ENCODE data around the gene CXCL14. TPM values are rescaled to one million over a fixed set of nuclear protein-coding genes. Genes with fewer than 3 reads are reported as not detected.

Gene CXCL14
- total RNA-seq, 2 donors from 2014 or later: 2.2 to 2.4 TPM

DNA sequence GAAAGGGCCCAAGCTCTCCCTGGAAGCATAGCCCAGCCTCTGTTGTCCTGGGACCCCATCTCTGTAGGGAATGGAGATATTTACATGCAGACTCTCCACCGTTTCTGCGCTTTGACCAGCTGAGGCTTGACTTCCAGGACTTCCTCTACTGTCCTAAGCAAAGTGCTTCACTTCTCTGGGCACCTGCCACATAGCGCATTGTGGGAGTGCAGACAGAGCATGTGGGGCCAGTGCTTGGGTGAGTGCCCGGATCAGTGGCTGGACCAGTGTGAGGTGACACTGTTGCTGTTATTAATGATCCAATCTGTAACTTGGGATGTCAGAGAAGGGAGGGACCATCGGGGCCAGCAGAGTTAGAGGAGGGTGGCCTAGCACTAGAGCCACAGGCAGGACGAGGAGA, 10.5 kb downstream of the CXCL14 start:
- H3K36me3 ChIP-seq: no peaks in the 10 kb centered on the region
- intact Hi-C loops (cut with DNase I): loop anchor here (10.0 kb wide), 1 partner anchor 647 kb away; no protein-coding TSS in a partner anchor
- H3K4me1 ChIP-seq (replicated peaks): no peaks in the 10 kb centered on the region
- 84% methylated on average over 6 of the region's 6 CpGs for WGBS
- no peaks in the 10 kb centered on the region for H3K27me3 ChIP-seq (replicated peaks; ENCODE audit: insufficient read depth)
- TF ChIP-seq POLR2AphosphoS5 (IDR thresholded peaks at IDR 0.05): no peak
- TF ChIP-seq, protein P1, sequence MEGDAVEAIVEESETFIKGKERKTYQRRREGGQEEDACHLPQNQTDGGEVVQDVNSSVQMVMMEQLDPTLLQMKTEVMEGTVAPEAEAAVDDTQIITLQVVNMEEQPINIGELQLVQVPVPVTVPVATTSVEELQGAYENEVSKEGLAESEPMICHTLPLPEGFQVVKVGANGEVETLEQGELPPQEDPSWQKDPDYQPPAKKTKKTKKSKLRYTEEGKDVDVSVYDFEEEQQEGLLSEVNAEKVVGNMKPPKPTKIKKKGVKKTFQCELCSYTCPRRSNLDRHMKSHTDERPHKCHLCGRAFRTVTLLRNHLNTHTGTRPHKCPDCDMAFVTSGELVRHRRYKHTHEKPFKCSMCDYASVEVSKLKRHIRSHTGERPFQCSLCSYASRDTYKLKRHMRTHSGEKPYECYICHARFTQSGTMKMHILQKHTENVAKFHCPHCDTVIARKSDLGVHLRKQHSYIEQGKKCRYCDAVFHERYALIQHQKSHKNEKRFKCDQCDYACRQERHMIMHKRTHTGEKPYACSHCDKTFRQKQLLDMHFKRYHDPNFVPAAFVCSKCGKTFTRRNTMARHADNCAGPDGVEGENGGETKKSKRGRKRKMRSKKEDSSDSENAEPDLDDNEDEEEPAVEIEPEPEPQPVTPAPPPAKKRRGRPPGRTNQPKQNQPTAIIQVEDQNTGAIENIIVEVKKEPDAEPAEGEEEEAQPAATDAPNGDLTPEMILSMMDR (IDR thresholded peaks at IDR 0.05): no peak
- TF ChIP-seq POLR2A (IDR thresholded peaks at IDR 0.05): no peak
- H3K4me3 ChIP-seq: no peak overlapping the region
- DNase-seq (ENCODE audit: low spot score): no peak
- no peak overlapping the region for H3K27ac ChIP-seq
- no peaks in the 10 kb centered on the region for H3K9me3 ChIP-seq

DNA sequence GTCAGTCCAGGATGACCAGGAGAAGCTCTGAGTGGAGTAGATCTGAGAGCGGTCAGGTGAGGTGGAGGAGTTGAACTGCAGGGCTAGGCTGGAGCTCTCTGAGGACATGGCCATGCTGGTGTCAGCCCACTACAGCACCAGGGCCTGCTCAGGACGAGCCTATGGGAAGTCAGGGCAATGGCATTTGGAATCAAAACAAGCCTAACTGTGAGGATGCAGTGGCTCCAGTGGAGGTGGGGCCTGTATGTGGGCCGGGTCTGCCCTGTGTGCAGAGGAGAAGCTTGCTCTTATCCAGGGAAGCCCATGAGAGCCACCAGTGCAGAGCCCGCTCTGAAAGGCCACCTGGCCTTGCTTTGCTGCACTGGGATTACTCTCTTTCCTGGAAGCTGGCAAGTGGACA, 11.1 kb downstream of the CXCL14 start:
- H3K9me3 ChIP-seq: no peaks in the 10 kb centered on the region
- H3K36me3 ChIP-seq: no peaks in the 10 kb centered on the region
- no peak for DNase-seq (ENCODE audit: low spot score)
- TF ChIP-seq POLR2A (IDR thresholded peaks at IDR 0.05) (no peak), POLR2AphosphoS5 (IDR thresholded peaks at IDR 0.05) (no peak)
- TF ChIP-seq, protein P1 (IDR thresholded peaks at IDR 0.05): no peak
- H3K4me1 ChIP-seq (replicated peaks): no peaks in the 10 kb centered on the region
- 79% methylated on average over 4 of the region's 4 CpGs for WGBS
- no peaks in the 10 kb centered on the region for H3K27me3 ChIP-seq (replicated peaks; ENCODE audit: insufficient read depth)
- no peak overlapping the region for H3K27ac ChIP-seq
- H3K4me3 ChIP-seq: no peak overlapping the region
- intact Hi-C loops (cut with DNase I): loop anchor here (10.0 kb wide), 1 partner anchor 647 kb away; no protein-coding TSS in a partner anchor

DNA sequence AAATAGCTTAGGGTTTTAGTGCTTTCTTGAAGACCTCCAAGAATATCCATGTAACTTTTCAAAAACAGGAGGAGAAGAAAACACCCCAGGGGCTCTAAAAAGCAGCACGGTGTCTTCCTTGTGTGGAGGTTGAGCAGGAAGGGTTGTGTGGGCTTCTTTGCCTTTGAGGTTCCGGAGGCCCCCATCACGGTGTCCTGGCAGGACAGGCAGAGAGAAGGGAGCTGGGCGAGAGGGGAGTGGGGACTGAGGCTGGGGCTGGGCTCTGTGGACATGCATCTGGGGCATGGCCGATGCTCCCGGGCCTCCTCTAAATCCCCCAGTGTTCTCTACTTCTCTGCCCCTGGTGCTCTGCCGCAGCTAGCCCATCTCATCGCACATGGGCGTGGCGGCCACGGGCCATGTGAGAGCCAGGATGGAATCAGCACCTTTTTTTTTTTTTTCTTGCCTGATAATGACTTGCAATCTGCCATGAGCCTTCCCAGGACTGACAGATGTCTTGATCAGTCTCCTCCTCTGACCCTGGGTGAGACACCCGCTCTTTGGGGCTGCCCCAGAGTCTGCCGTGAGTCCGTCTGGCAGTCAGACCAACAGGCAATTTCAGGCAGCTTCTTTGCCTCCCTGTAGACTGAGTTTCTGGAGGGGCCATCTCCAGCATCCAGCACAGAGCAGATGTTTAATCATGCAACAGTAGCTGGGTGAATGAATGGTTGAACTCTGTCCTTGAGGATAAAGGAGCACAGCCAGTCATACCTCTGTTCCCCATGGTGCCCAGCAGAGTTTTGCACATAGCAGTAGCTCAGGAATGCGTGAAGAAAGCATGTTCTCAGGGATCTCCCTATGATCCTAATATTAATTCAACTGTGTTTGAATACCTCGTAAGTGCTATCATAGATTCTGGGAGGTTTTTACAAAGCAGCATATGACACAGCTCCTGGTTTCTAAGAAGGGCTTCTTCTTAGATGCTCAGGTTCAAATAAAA, 12.1 kb downstream of the CXCL14 start:
- Histone ChIP-seq H3K4me1 (replicated peaks) (no peaks in the 10 kb centered on the region), H3K36me3 (no peaks in the 10 kb centered on the region), H3K9me3 (no peaks in the 10 kb centered on the region), H3K27me3 (replicated peaks; ENCODE audit: insufficient read depth) (no peaks in the 10 kb centered on the region), H3K4me3 (no peak overlapping the region), H3K27ac (no peak overlapping the region)
- TF ChIP-seq POLR2A (IDR thresholded peaks at IDR 0.05) (no peak), POLR2AphosphoS5 (IDR thresholded peaks at IDR 0.05) (no peak)
- TF ChIP-seq, protein P1 (IDR thresholded peaks at IDR 0.05): no peak
- intact Hi-C loops (cut with DNase I): loop anchor here (10.0 kb wide), 1 partner anchor 648 kb away; no protein-coding TSS in a partner anchor
- no peak for DNase-seq (ENCODE audit: low spot score)
- WGBS: 89% methylated on average over 16 of the region's 16 CpGs

GRCh38 chr5:135565725-135566421, 12.9 kb downstream of the CXCL14 start:
- WGBS: 39% methylated on average over 16 of the region's 16 CpGs
- no peak overlapping the region for H3K27ac ChIP-seq
- no peaks in the 10 kb centered on the region for H3K27me3 ChIP-seq (replicated peaks; ENCODE audit: insufficient read depth)
- intact Hi-C loops (cut with DNase I): loop anchor here (10.0 kb wide), 1 partner anchor 649 kb away; no protein-coding TSS in a partner anchor
- H3K9me3 ChIP-seq: no peaks in the 10 kb centered on the region
- peak; percentile 47 for DNase-seq (ENCODE audit: low spot score)
- no peaks in the 10 kb centered on the region for H3K4me1 ChIP-seq (replicated peaks)
- H3K36me3 ChIP-seq: no peaks in the 10 kb centered on the region
- no peak overlapping the region for H3K4me3 ChIP-seq
- TF ChIP-seq, protein P1 (IDR thresholded peaks at IDR 0.05): peak in 3 of 4 experiments; percentile 49 to 73 (median 60)
- TF ChIP-seq POLR2A (IDR thresholded peaks at IDR 0.05) (no peak), POLR2AphosphoS5 (IDR thresholded peaks at IDR 0.05) (no peak)
